Activated naive CD8-positive, alpha-beta T cell treated with anti-CD3 and anti-CD28 coated beads for 36 hours (primary cell): ENCODE results near the gene ELMO2. TPM values are rescaled to one million over a fixed set of nuclear protein-coding genes. Genes with fewer than 3 reads are reported as not detected.

Source experiments
- DNase-seq: peaks from one replicate; pipeline ENCODE4 v3.0.0; 2021
- H3K27ac Mint-ChIP-seq: one replicate; pipeline ENCODE4 v1.8.0; 2022; ENCODE audit warnings: mild to moderate bottlenecking, moderate library complexity, mixed read lengths
- H3K27me3 Mint-ChIP-seq: one replicate; pipeline ENCODE4 v1.8.0; 2022; ENCODE audit warnings: mild to moderate bottlenecking, mixed read lengths
- H3K36me3 Mint-ChIP-seq: one replicate; pipeline ENCODE4 v1.8.0; 2021; ENCODE audit warnings: mild to moderate bottlenecking, mixed read lengths
- H3K4me1 Mint-ChIP-seq: one replicate; pipeline ENCODE4 v1.8.0; 2021; ENCODE audit warnings: mixed read lengths
- H3K4me3 Mint-ChIP-seq: one replicate; pipeline ENCODE4 v1.8.0; 2022; ENCODE audit warnings: mild to moderate bottlenecking, moderate library complexity, mixed read lengths
- H3K9me3 Mint-ChIP-seq: one replicate; pipeline ENCODE4 v1.8.0; 2022; ENCODE audit warnings: mixed read lengths
- total RNA-seq, 2 experiments: library from RNA; stranded (reverse); gene quantifications; one replicate each; pipeline ENCODE4 v1.2.3, GENCODE V29; 2021

The ELMO2 gene
- total RNA-seq, 2 experiments from 2014 or later = 33.3 to 36.0 TPM

- H3K27me3 Mint-ChIP-seq = peaks cover 16% of the 10 kb centered on the region
- DNase-seq = no peak
- H3K27ac Mint-ChIP-seq = no peak overlapping the region
- H3K4me3 Mint-ChIP-seq = no peak overlapping the region
- H3K4me1 Mint-ChIP-seq = no peaks in the 10 kb centered on the region
- H3K36me3 Mint-ChIP-seq = no peaks in the 10 kb centered on the region
- no peaks in the 10 kb centered on the region for H3K9me3 Mint-ChIP-seq
These were observed 78.1 kb downstream of the ELMO2 start for GRCh38 chr20:46328200-46328882.

GRCh38 chr20:46327557-46327956 is 78.9 kb downstream of the ELMO2 start:
- no peaks in the 10 kb centered on the region for H3K36me3 Mint-ChIP-seq
- H3K4me3 Mint-ChIP-seq = no peak overlapping the region
- DNase-seq = no peak
- no peaks in the 10 kb centered on the region for H3K9me3 Mint-ChIP-seq
- H3K27ac Mint-ChIP-seq = no peak overlapping the region
- H3K27me3 Mint-ChIP-seq = peaks cover 17% of the 10 kb centered on the region
- no peaks in the 10 kb centered on the region for H3K4me1 Mint-ChIP-seq

- Mint-ChIP-seq H3K36me3 (no peaks in the 10 kb centered on the region), H3K27ac (no peak overlapping the region), H3K4me1 (no peaks in the 10 kb centered on the region), H3K27me3 (peaks cover 18% of the 10 kb centered on the region), H3K9me3 (no peaks in the 10 kb centered on the region), H3K4me3 (no peak overlapping the region)
- no peak for DNase-seq
These were observed 80.6 kb downstream of the ELMO2 start for GRCh38 chr20:46325789-46326188.

GRCh38 chr20:46324960-46325703 is 81.3 kb downstream of the ELMO2 start:
- H3K27me3 Mint-ChIP-seq = peaks cover 16% of the 10 kb centered on the region

GRCh38 chr20:46324379-46324778 is 82.0 kb downstream of the ELMO2 start:
- Mint-ChIP-seq H3K36me3 (no peaks in the 10 kb centered on the region), H3K4me3 (no peak overlapping the region), H3K4me1 (no peaks in the 10 kb centered on the region), H3K27ac (no peak overlapping the region), H3K9me3 (no peaks in the 10 kb centered on the region), H3K27me3 (peaks cover 11% of the 10 kb centered on the region)
- DNase-seq = no peak

More at GRCh38 chr20:46324960-46325703, 81.3 kb downstream of the ELMO2 start:
- H3K4me1 Mint-ChIP-seq = no peaks in the 10 kb centered on the region
- no peak overlapping the region for H3K4me3 Mint-ChIP-seq
- H3K27ac Mint-ChIP-seq = no peak overlapping the region
- H3K9me3 Mint-ChIP-seq = no peaks in the 10 kb centered on the region
- DNase-seq = no peak
- no peaks in the 10 kb centered on the region for H3K36me3 Mint-ChIP-seq

GRCh38 chr20:46323557-46323956 is 82.9 kb downstream of the ELMO2 start:
- H3K4me1 Mint-ChIP-seq = no peaks in the 10 kb centered on the region
- peaks cover 14% of the 10 kb centered on the region for H3K27me3 Mint-ChIP-seq
- H3K36me3 Mint-ChIP-seq = no peaks in the 10 kb centered on the region
- no peaks in the 10 kb centered on the region for H3K9me3 Mint-ChIP-seq
- H3K27ac Mint-ChIP-seq = no peak overlapping the region
- DNase-seq = no peak
- H3K4me3 Mint-ChIP-seq = no peak overlapping the region

- no peaks in the 10 kb centered on the region for H3K36me3 Mint-ChIP-seq
- no peak overlapping the region for H3K27ac Mint-ChIP-seq
- no peaks in the 10 kb centered on the region for H3K4me1 Mint-ChIP-seq
- peaks cover 17% of the 10 kb centered on the region for H3K27me3 Mint-ChIP-seq
- H3K4me3 Mint-ChIP-seq = no peak overlapping the region
- H3K9me3 Mint-ChIP-seq = no peaks in the 10 kb centered on the region
- no peak for DNase-seq
These were observed 83.8 kb downstream of the ELMO2 start for GRCh38 chr20:46322641-46323040.

GRCh38 chr20:46317685-46318177 is 88.7 kb downstream of the ELMO2 start:
- DNase-seq = no peak
- H3K27ac Mint-ChIP-seq = no peak overlapping the region
- H3K4me3 Mint-ChIP-seq = no peak overlapping the region
- peaks cover 1% of the 10 kb centered on the region for H3K4me1 Mint-ChIP-seq
- H3K27me3 Mint-ChIP-seq = peaks cover 66% of the 10 kb centered on the region
- H3K9me3 Mint-ChIP-seq = no peaks in the 10 kb centered on the region
- no peaks in the 10 kb centered on the region for H3K36me3 Mint-ChIP-seq

- H3K27me3 Mint-ChIP-seq = peaks cover 65% of the 10 kb centered on the region
- H3K27ac Mint-ChIP-seq = no peak overlapping the region
- H3K36me3 Mint-ChIP-seq = no peaks in the 10 kb centered on the region
- no peak overlapping the region for H3K4me3 Mint-ChIP-seq
- DNase-seq = no peak
- peaks cover 2% of the 10 kb centered on the region for H3K4me1 Mint-ChIP-seq
- no peaks in the 10 kb centered on the region for H3K9me3 Mint-ChIP-seq
These were observed 89.3 kb downstream of the ELMO2 start for GRCh38 chr20:46316984-46317684.

Other genes starting within 250 kb of the ELMO2 start
- gene CDH22, start 98.1 kb downstream of the ELMO2 start, total RNA-seq = under 1 TPM in 1 of 2 experiments, not detected in 1; 0.12 TPM
- 1 to 10 TPM; 5.1 to 5.8 TPM for gene ZNF334, start 106.9 kb upstream of the ELMO2 start, total RNA-seq
- not detected for gene OCSTAMP, start 144.0 kb upstream of the ELMO2 start, total RNA-seq
- gene SLC13A3, start 244.8 kb upstream of the ELMO2 start, total RNA-seq = not detected